ENCODE measurements around the gene PHB1. TPM values are rescaled to one million over a fixed set of nuclear protein-coding genes. Genes with fewer than 3 reads are reported as not detected.
"Not testable (repeated sequence)": the region's sequence is repeated elsewhere in the genome, so short reads cannot be mapped to it uniquely, and the experiment has no call there.

Gene PHB1
- polyA plus RNA-seq, 6 donors from 2014 or later = 122 to 241 (median 136) TPM

- H3K27ac Mint-ChIP-seq = peak overlapping the region in 1 of 6 donors; percentile 38
- DNase-seq = no peak
- peaks cover 9 to 10% of the 10 kb centered on the region in 2 donors for H3K36me3 Mint-ChIP-seq
- no peak for ATAC-seq (ENCODE audit: low read depth in 2 of 2)
- no peaks in the 10 kb centered on the region for H3K27me3 Mint-ChIP-seq
- peaks cover 51 to 69% (median 65%) of the 10 kb centered on the region in 3 donors for H3K4me1 Mint-ChIP-seq
- no peak overlapping the region for H3K4me3 Mint-ChIP-seq
- peaks cover 0 to 7% (median 5%) of the 10 kb centered on the region in 7 donors for H3K9me3 Mint-ChIP-seq
Observed at GRCh38 chr17:49375544-49375943, 39.1 kb downstream of the PHB1 start.

GRCh38 chr17:49373115-49373514 is 41.6 kb downstream of the PHB1 start:
- Mint-ChIP-seq H3K4me3 (peak overlapping the region in 5 of 8 donors; percentile 53 to 83 (median 76)), H3K27me3 (no peaks in the 10 kb centered on the region), H3K9me3 (no peaks in the 10 kb centered on the region), H3K4me1 (peaks cover 50 to 79% (median 74%) of the 10 kb centered on the region in 3 donors), H3K36me3 (no peaks in the 10 kb centered on the region), H3K27ac (peak overlapping the region in 4 of 6 donors; percentile 22 to 89 (median 76))
- DNase-seq = no peak
- no peak for ATAC-seq (ENCODE audit: low read depth in 2 of 2)

GRCh38 chr17:49372425-49372824 is 42.3 kb downstream of the PHB1 start:
- Mint-ChIP-seq H3K36me3 (no peaks in the 10 kb centered on the region), H3K4me1 (peaks cover 52 to 79% (median 73%) of the 10 kb centered on the region in 3 donors), H3K27ac (peak overlapping the region; percentile 56 to 94 (median 88)), H3K27me3 (no peaks in the 10 kb centered on the region), H3K4me3 (peak overlapping the region; percentile 45 to 88 (median 70)), H3K9me3 (no peaks in the 10 kb centered on the region)
- ATAC-seq (ENCODE audit: low read depth in 2 of 2) (peak; percentile 99), DNase-seq (peak; percentile 35)

GRCh38 chr17:49370971-49371834 is 43.5 kb downstream of the PHB1 start:
- H3K27ac Mint-ChIP-seq = peak overlapping the region in 5 of 6 donors; percentile 22 to 92 (median 54)
- DNase-seq (no peak), ATAC-seq (ENCODE audit: low read depth in 2 of 2) (no peak)
- no peaks in the 10 kb centered on the region for H3K36me3 Mint-ChIP-seq
- H3K27me3 Mint-ChIP-seq = no peaks in the 10 kb centered on the region
- H3K4me3 Mint-ChIP-seq = peak overlapping the region in 6 of 8 donors; percentile 9 to 73 (median 33)
- H3K9me3 Mint-ChIP-seq = no peaks in the 10 kb centered on the region
- H3K4me1 Mint-ChIP-seq = peaks cover 49 to 72% (median 64%) of the 10 kb centered on the region in 3 donors

- H3K4me3 Mint-ChIP-seq = no peak overlapping the region
- peak overlapping the region in 3 of 6 donors; percentile 56 to 67 (median 57) for H3K27ac Mint-ChIP-seq
- no peak for ATAC-seq (ENCODE audit: low read depth in 2 of 2)
- DNase-seq = no peak
- H3K27me3 Mint-ChIP-seq = no peaks in the 10 kb centered on the region
- H3K36me3 Mint-ChIP-seq = no peaks in the 10 kb centered on the region
- peaks cover 49 to 79% (median 66%) of the 10 kb centered on the region in 3 donors for H3K4me1 Mint-ChIP-seq
- no peaks in the 10 kb centered on the region for H3K9me3 Mint-ChIP-seq
Observed at GRCh38 chr17:49369760-49370159, 44.9 kb downstream of the PHB1 start.

GRCh38 chr17:49369089-49369488 is 45.6 kb downstream of the PHB1 start:
- H3K36me3 Mint-ChIP-seq = no peaks in the 10 kb centered on the region
- no peaks in the 10 kb centered on the region for H3K9me3 Mint-ChIP-seq
- ATAC-seq (ENCODE audit: low read depth in 2 of 2) (no peak), DNase-seq (no peak)
- no peak overlapping the region for H3K4me3 Mint-ChIP-seq
- H3K27me3 Mint-ChIP-seq = no peaks in the 10 kb centered on the region
- H3K4me1 Mint-ChIP-seq = peaks cover 45 to 75% (median 66%) of the 10 kb centered on the region in 3 donors
- peak overlapping the region in 2 of 6 donors; percentile 26 to 66 for H3K27ac Mint-ChIP-seq

- ATAC-seq (ENCODE audit: low read depth in 2 of 2) (no peak), DNase-seq (no peak)
- H3K27me3 Mint-ChIP-seq = no peaks in the 10 kb centered on the region
- H3K4me3 Mint-ChIP-seq = peak overlapping the region in 3 of 8 donors; percentile 34 to 76 (median 76)
- H3K9me3 Mint-ChIP-seq = no peaks in the 10 kb centered on the region
- H3K36me3 Mint-ChIP-seq = no peaks in the 10 kb centered on the region
- H3K27ac Mint-ChIP-seq = peak overlapping the region in 4 of 6 donors; percentile 28 to 73 (median 68)
- H3K4me1 Mint-ChIP-seq = peaks cover 34 to 58% (median 50%) of the 10 kb centered on the region in 3 donors
Observed at GRCh38 chr17:49365667-49366066, 49.0 kb downstream of the PHB1 start.

- Mint-ChIP-seq H3K4me3 (peak overlapping the region in 1 of 8 donors; percentile 76), H3K27ac (peak overlapping the region in 3 of 6 donors; percentile 60 to 70 (median 67)), H3K4me1 (peaks cover 35 to 58% (median 50%) of the 10 kb centered on the region in 3 donors)
- H3K9me3 Mint-ChIP-seq; ATAC-seq (ENCODE audit: low read depth in 2 of 2); H3K36me3 Mint-ChIP-seq; DNase-seq; H3K27me3 Mint-ChIP-seq: not testable (repeated sequence)
Observed at GRCh38 chr17:49365126-49365525, 49.6 kb downstream of the PHB1 start.

GRCh38 chr17:49364119-49364518 is 50.6 kb downstream of the PHB1 start:
- Mint-ChIP-seq H3K9me3 (no peaks in the 10 kb centered on the region), H3K27ac (no peak overlapping the region), H3K36me3 (no peaks in the 10 kb centered on the region), H3K27me3 (no peaks in the 10 kb centered on the region), H3K4me3 (peak overlapping the region in 1 of 8 donors; percentile 14), H3K4me1 (peaks cover 42 to 57% (median 51%) of the 10 kb centered on the region in 3 donors)
- ATAC-seq (ENCODE audit: low read depth in 2 of 2) = no peak
- no peak for DNase-seq

- H3K4me1 Mint-ChIP-seq = peaks cover 51 to 57% (median 54%) of the 10 kb centered on the region in 3 donors
- H3K4me3 Mint-ChIP-seq = peak overlapping the region in 5 of 8 donors; percentile 59 to 96 (median 93)
Observed at GRCh38 chr17:49363251-49363650, 51.4 kb downstream of the PHB1 start.

GRCh38 chr17:49362723-49363117 is 52.0 kb downstream of the PHB1 start:
- Mint-ChIP-seq H3K36me3 (no peaks in the 10 kb centered on the region), H3K4me3 (peak overlapping the region; percentile 86 to 96 (median 93)), H3K27me3 (no peaks in the 10 kb centered on the region), H3K27ac (peak overlapping the region; percentile 79 to 97 (median 92)), H3K9me3 (no peaks in the 10 kb centered on the region), H3K4me1 (peaks cover 52 to 58% (median 57%) of the 10 kb centered on the region in 3 donors)
- no peak for ATAC-seq (ENCODE audit: low read depth in 2 of 2)
- DNase-seq = no peak

More at GRCh38 chr17:49363251-49363650, 51.4 kb downstream of the PHB1 start:
- Mint-ChIP-seq H3K27ac (peak overlapping the region in 3 of 6 donors; percentile 72 to 97 (median 92)), H3K27me3 (no peaks in the 10 kb centered on the region), H3K36me3 (no peaks in the 10 kb centered on the region), H3K9me3 (no peaks in the 10 kb centered on the region)
- ATAC-seq (ENCODE audit: low read depth in 2 of 2) (no peak), DNase-seq (no peak)

- DNase-seq (peak; percentile 93), ATAC-seq (ENCODE audit: low read depth in 2 of 2) (peak; percentile 57 to 67)
- Mint-ChIP-seq H3K36me3 (no peaks in the 10 kb centered on the region), H3K9me3 (no peaks in the 10 kb centered on the region), H3K27me3 (no peaks in the 10 kb centered on the region), H3K4me3 (peak within 1 kb of the TSS; percentile 88 to 98 (median 94)), H3K4me1 (peaks cover 55 to 61% (median 55%) of the 10 kb centered on the region in 3 donors), H3K27ac (peak within 1 kb of the TSS; percentile 93 to 99 (median 97))
Observed at GRCh38 chr17:49361902-49362722, 52.6 kb downstream of the PHB1 start, which contains the start of gene ZNF652. ZNF652 (minus strand) TSS chr17:49362250; CDS start chr17:49317725, 44,525 bp downstream.

All from naive B cell (primary cell).